PC-3 (cell line): ENCODE results near the gene DCAF15. TPM values are rescaled to one million over a fixed set of nuclear protein-coding genes. Genes with fewer than 3 reads are reported as not detected.

Experiments used
- ATAC-seq: fragments of 200-7000 bp; cut with Tn5 transposase; 2 replicates; pipeline ENCODE4 v1.9.1; 2020; ENCODE audit warnings: mild to moderate bottlenecking, moderate library complexity
- BruUV-seq: library from RNA; stranded (reverse); fragments of 400-500 nt; replicated peaks from 2 replicates; lab custom pipeline; 2021; lab: Mats Ljungman, UMichigan
- CTCF ChIA-PET: fragments of 300-600 bp; sonication (Branson Sonifier 250); formaldehyde crosslinking; loops from one replicate; lab custom pipeline; 2022; ENCODE audit warnings: antibody characterized with exemption; lab: Charles Lee
- POLR2A ChIA-PET: fragments of 300-600 bp; sonication (Branson Sonifier 250); formaldehyde crosslinking; loops from one replicate; lab custom pipeline; 2022; ENCODE audit warnings: antibody characterized with exemption; ENCODE audit not compliant: unreplicated experiment; lab: Charles Lee
- DNase-seq: peaks from one replicate; pipeline ENCODE4 v3.0.0-alpha.2; 2015
- H2AFZ ChIP-seq: fragments of 300-600 bp; sonication (generic); 2 replicates; pipeline ENCODE4 v1.6.0; 2016; ENCODE audit warnings: antibody characterized with exemption, low read length
- H3F3A ChIP-seq: fragments of 300-600 bp; sonication (generic); one replicate; pipeline ENCODE4 v1.6.0; 2017; ENCODE audit warnings: antibody characterized with exemption, low read length, control low read depth, mild to moderate bottlenecking; ENCODE audit not compliant: unreplicated experiment
- H3K27ac ChIP-seq: fragments of 300-600 bp; sonication (generic); 2 replicates; pipeline ENCODE4 v1.5.1; 2016; ENCODE audit warnings: mild to moderate bottlenecking, low read length
- H3K27me3 ChIP-seq: fragments of 300-600 bp; sonication (generic); 2 replicates; pipeline ENCODE4 v1.6.1; 2016; ENCODE audit warnings: low read length, mixed read lengths
- H3K36me3 ChIP-seq: fragments of 300-600 bp; sonication (generic); 2 replicates; pipeline ENCODE4 v1.6.1; 2016; ENCODE audit warnings: low read depth, mixed run types, low read length, mixed read lengths
- H3K4me1 ChIP-seq: fragments of 300-600 bp; sonication (generic); 2 replicates; pipeline ENCODE4 v1.5.1; 2016; ENCODE audit warnings: low read length; ENCODE audit not compliant: insufficient read depth
- H3K4me2 ChIP-seq: fragments of 300-600 bp; sonication (generic); 2 replicates; pipeline ENCODE4 v1.6.0; 2016; ENCODE audit warnings: low read length
- H3K4me3 ChIP-seq: fragments of 300-600 bp; sonication (generic); 2 replicates; pipeline ENCODE4 v1.5.1; 2016; ENCODE audit warnings: mild to moderate bottlenecking, low read length, mixed read lengths
- H3K79me2 ChIP-seq: fragments of 300-600 bp; sonication (generic); 2 replicates; pipeline ENCODE4 v1.6.1; 2017; ENCODE audit warnings: low read length, mixed read lengths
- H3K9ac ChIP-seq: fragments of 300-600 bp; sonication (generic); 2 replicates; pipeline ENCODE4 v1.6.0; 2016; ENCODE audit warnings: mild to moderate bottlenecking, low read length
- H3K9me2 ChIP-seq: fragments of 300-600 bp; sonication (generic); replicated peaks from 2 replicates; pipeline ENCODE4 v1.6.1; 2016; ENCODE audit warnings: mixed run types, low read length, mixed read lengths
- H3K9me3 ChIP-seq: fragments of 300-600 bp; sonication (generic); 2 replicates; pipeline ENCODE4 v1.6.1; 2016; ENCODE audit warnings: low read length, mixed read lengths
- H4K20me1 ChIP-seq: fragments of 300-600 bp; sonication (generic); 2 replicates; pipeline ENCODE4 v1.6.1; 2016; ENCODE audit warnings: low read length, mixed read lengths
- CTCF ChIP-seq: fragments of 300-600 bp; sonication (generic); conservative IDR thresholded peaks from 2 replicates; pipeline ENCODE4 v1.5.1; 2017; ENCODE audit warnings: antibody characterized with exemption, low read depth, mild to moderate bottlenecking, low read length
- EZH2 ChIP-seq: fragments of 300-600 bp; sonication (generic); IDR thresholded peaks from one replicate; pipeline ENCODE4 v1.6.1; 2017; ENCODE audit warnings: antibody characterized with exemption, mild to moderate bottlenecking, low read length; ENCODE audit not compliant: unreplicated experiment
- EZH2phosphoT487 ChIP-seq: fragments of 300-600 bp; sonication (generic); IDR thresholded peaks from 2 replicates; pipeline ENCODE4 v1.6.1; 2018; ENCODE audit warnings: mild to moderate bottlenecking, antibody characterized with exemption, low read length, borderline replicate concordance
- intact Hi-C: fragments of 100-400 bp; cut with micrococcal nuclease; formaldehyde crosslinking; loops from 2 replicates; pipeline ENCODE4 v1.9.0; 2023
- total RNA-seq: library from RNA; depleted of rRNA; stranded (reverse); fragments of >200 nt; gene quantifications from 2 replicates; pipeline ENCODE4 v1.2.3, GENCODE V29; 2014

Gene DCAF15
- total RNA-seq, 1 experiment from 2014 or later, result 50.8 TPM

- ATAC-seq, result no peak
Measured at GRCh38 chr19:13963603-13964105, 11.3 kb downstream of the DCAF15 start.

GRCh38 chr19:13964776-13965175 lies 12.5 kb downstream of the DCAF15 start:
- no peak for TF ChIP-seq CTCF
- peak; percentile 73 for ATAC-seq

More at GRCh38 chr19:13963603-13964105, 11.3 kb downstream of the DCAF15 start:
- peaks cover 25% of the 10 kb centered on the region for H3K36me3 ChIP-seq
- H2AFZ ChIP-seq, result no peak overlapping the region
- ChIA-PET POLR2A (no interaction called here), CTCF (no interaction called here)
- intact Hi-C loops, result loop anchor here (5.0 kb wide), 1 partner anchor 109 kb away; the partner anchor contains the start of gene MISP3
- TF ChIP-seq EZH2 (no peak), EZH2phosphoT487 (no peak), CTCF (no peak)
- no peak for DNase-seq
- H3F3A ChIP-seq, result no peaks in the 10 kb centered on the region
- no peaks in the 10 kb centered on the region for H3K27me3 ChIP-seq
- BruUV-seq, result no TSS peak
- no peak overlapping the region for H3K9ac ChIP-seq
- H3K9me2 ChIP-seq, result no peaks in the 10 kb centered on the region
- H3K79me2 ChIP-seq, result no peaks in the 10 kb centered on the region
- H3K9me3 ChIP-seq, result no peaks in the 10 kb centered on the region
- no peaks in the 10 kb centered on the region for H4K20me1 ChIP-seq
- no peak overlapping the region for H3K27ac ChIP-seq
- H3K4me2 ChIP-seq, result no peak overlapping the region
- no peak overlapping the region for H3K4me3 ChIP-seq
- H3K4me1 ChIP-seq, result peaks cover 10% of the 10 kb centered on the region

GRCh38 chr19:13965377-13965896 lies 13.1 kb downstream of the DCAF15 start:
- Histone ChIP-seq H3K9ac (no peak overlapping the region), H4K20me1 (no peaks in the 10 kb centered on the region), H3F3A (no peaks in the 10 kb centered on the region), H3K9me2 (no peaks in the 10 kb centered on the region), H3K9me3 (no peaks in the 10 kb centered on the region), H3K79me2 (no peaks in the 10 kb centered on the region), H3K4me1 (peaks cover 10% of the 10 kb centered on the region), H2AFZ (no peak overlapping the region), H3K36me3 (peaks cover 12% of the 10 kb centered on the region), H3K4me2 (no peak overlapping the region), H3K4me3 (no peak overlapping the region), H3K27me3 (no peaks in the 10 kb centered on the region), H3K27ac (no peak overlapping the region)
- ATAC-seq (no peak), DNase-seq (no peak)
- intact Hi-C loops, result no loop called here
- TF ChIP-seq EZH2, result no peak
- no peak for TF ChIP-seq CTCF
- no peak for TF ChIP-seq EZH2phosphoT487
- POLR2A ChIA-PET, result no interaction called here
- CTCF ChIA-PET, result no interaction called here
- BruUV-seq, result no TSS peak

More at GRCh38 chr19:13964776-13965175, 12.5 kb downstream of the DCAF15 start:
- no TSS peak for BruUV-seq
- DNase-seq, result peak; percentile 63
- H3K4me2 ChIP-seq, result no peak overlapping the region
- no peaks in the 10 kb centered on the region for H3K9me2 ChIP-seq
- H3F3A ChIP-seq, result no peaks in the 10 kb centered on the region
- POLR2A ChIA-PET, result no interaction called here
- H4K20me1 ChIP-seq, result no peaks in the 10 kb centered on the region
- no peaks in the 10 kb centered on the region for H3K79me2 ChIP-seq
- no peak overlapping the region for H3K4me3 ChIP-seq
- peaks cover 10% of the 10 kb centered on the region for H3K4me1 ChIP-seq
- H3K9ac ChIP-seq, result no peak overlapping the region
- no peaks in the 10 kb centered on the region for H3K27me3 ChIP-seq
- peaks cover 18% of the 10 kb centered on the region for H3K36me3 ChIP-seq
- H3K27ac ChIP-seq, result no peak overlapping the region
- intact Hi-C loops, result loop anchor here (5.0 kb wide), 1 partner anchor 108 kb away; the partner anchor contains the start of gene MISP3
- H3K9me3 ChIP-seq, result no peaks in the 10 kb centered on the region
- CTCF ChIA-PET, result no interaction called here
- H2AFZ ChIP-seq, result no peak overlapping the region
